GM18511 (cell line): Measurements from ENCODE around the gene CDH6.
"Not testable (repeated sequence)": the region's sequence is repeated elsewhere in the genome, so short reads cannot be mapped to it uniquely, and the experiment has no call there.

Experiments
- ATAC-seq: cut with Tn5 transposase; IDR thresholded peaks from one replicate; pipeline ENCODE4 v1.9.1; 2021; ENCODE audit warnings: mild to moderate bottlenecking, moderate library complexity; ENCODE audit not compliant: unreplicated experiment

The CDH6 gene

GRCh38 chr5:31322946-31323345 lies 129.5 kb downstream of the CDH6 start:
- ATAC-seq: no peak

- no peak for ATAC-seq
These were observed 131.4 kb downstream of the CDH6 start for GRCh38 chr5:31324842-31325241.

GRCh38 chr5:31328040-31328733 lies 134.7 kb downstream of the CDH6 start:
- ATAC-seq: no peak

GRCh38 chr5:31329715-31330114 lies 136.2 kb downstream of the CDH6 start:
- ATAC-seq: no peak

- ATAC-seq: no peak
These were observed 138.7 kb downstream of the CDH6 start for GRCh38 chr5:31332160-31332559.

- ATAC-seq: no peak
These were observed 140.0 kb downstream of the CDH6 start for GRCh38 chr5:31333475-31333874.

- ATAC-seq: no peak
These were observed 140.8 kb downstream of the CDH6 start for GRCh38 chr5:31334061-31334860.

GRCh38 chr5:31335456-31335855 lies 142.0 kb downstream of the CDH6 start:
- no peak for ATAC-seq

GRCh38 chr5:31343946-31344345 lies 150.5 kb downstream of the CDH6 start:
- ATAC-seq: no peak

GRCh38 chr5:31346896-31347551 lies 153.5 kb downstream of the CDH6 start:
- no peak for ATAC-seq

GRCh38 chr5:31347552-31347905 lies 154.0 kb downstream of the CDH6 start:
- no peak for ATAC-seq

- no peak for ATAC-seq
These were observed 156.9 kb downstream of the CDH6 start for GRCh38 chr5:31350395-31350794.

- ATAC-seq: no peak
These were observed 161.9 kb downstream of the CDH6 start for GRCh38 chr5:31355337-31355736.

- no peak for ATAC-seq
These were observed 163.6 kb downstream of the CDH6 start for GRCh38 chr5:31357038-31357437.

GRCh38 chr5:31359839-31360238 lies 166.4 kb downstream of the CDH6 start:
- no peak for ATAC-seq

- ATAC-seq: no peak
These were observed 167.7 kb downstream of the CDH6 start for GRCh38 chr5:31361234-31361633.

- not testable (repeated sequence) for ATAC-seq
These were observed 168.4 kb downstream of the CDH6 start for GRCh38 chr5:31361704-31362528.

GRCh38 chr5:31362529-31362900 lies 169.0 kb downstream of the CDH6 start:
- no peak for ATAC-seq

GRCh38 chr5:31362931-31363568 lies 169.6 kb downstream of the CDH6 start:
- ATAC-seq: no peak

- ATAC-seq: no peak
These were observed 171.6 kb downstream of the CDH6 start for GRCh38 chr5:31364881-31365636.
